GM19328 (cell line): ENCODE measurements around the gene BCAS3.

ENCODE experiments used
- ATAC-seq: cut with Tn5 transposase; IDR thresholded peaks from one replicate; pipeline ENCODE4 v1.9.1; 2021; ENCODE audit warnings: mild to moderate bottlenecking, moderate library complexity; ENCODE audit not compliant: unreplicated experiment

The BCAS3 gene

DNA sequence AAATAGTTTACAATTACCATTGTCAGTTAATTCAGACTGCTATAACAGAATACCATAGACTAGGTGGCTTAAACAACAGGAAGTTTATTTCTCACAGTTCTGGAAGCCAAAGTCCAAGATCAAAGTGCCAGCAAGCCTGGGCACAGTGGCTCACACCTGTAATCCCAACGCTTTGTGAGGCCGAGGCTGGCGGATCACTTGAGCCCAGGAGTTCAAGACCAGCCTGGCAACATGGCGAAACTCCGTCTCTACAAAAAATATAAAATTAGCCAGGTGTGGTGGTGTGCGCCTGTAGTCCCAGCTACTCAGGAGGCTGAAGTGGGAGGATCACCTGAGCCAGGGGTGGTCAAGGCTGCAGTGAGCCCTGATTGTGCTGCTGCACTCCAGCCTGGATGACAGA is 650.7 kb downstream of the BCAS3 start:
- ATAC-seq = no peak

DNA sequence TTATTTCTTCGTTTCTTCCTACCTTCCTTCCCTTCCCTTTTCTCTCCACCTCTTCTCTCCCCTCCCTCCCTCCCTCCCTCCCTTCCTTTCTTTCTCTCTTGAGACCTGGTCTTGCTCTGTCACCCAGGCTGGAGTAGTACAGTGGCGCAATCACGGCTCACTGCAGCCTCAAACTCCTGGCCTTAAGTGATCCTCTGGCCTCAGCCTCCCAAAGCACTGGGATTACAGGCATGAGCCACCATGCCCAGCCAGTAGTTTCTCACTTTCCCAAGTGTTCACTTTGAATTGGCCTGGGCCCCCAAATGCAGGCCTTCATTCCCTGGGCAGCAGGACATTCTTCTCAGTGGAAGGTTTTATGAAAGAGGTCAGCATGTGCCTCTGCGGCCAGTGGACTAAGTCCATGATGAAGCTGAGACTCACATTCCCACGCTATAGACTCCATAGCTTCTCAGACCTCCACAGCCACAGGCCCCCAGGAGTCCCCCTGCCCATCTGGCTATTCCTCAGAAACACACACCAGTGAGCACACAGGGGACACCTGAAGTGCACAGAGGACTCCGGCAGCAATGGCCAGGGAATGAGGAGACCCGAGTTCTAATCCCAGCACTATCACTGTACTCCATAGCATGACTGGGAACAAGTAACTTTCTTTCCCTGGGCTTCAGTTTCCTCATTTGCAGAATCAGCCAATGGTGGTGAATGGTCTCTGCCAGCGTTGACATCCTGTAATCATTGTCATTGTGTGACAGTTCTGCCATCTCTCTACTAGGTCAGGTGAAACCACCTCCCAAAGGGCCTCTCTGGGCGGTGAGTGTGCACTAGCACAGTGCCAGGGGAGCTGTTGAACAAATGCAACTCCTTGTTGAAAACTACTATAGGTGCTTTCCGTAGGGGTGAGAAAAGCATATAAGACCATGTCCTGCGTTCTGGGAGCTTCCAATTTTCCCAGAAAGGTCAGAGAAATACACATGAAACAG is 652.8 kb downstream of the BCAS3 start:
- ATAC-seq = no peak

DNA sequence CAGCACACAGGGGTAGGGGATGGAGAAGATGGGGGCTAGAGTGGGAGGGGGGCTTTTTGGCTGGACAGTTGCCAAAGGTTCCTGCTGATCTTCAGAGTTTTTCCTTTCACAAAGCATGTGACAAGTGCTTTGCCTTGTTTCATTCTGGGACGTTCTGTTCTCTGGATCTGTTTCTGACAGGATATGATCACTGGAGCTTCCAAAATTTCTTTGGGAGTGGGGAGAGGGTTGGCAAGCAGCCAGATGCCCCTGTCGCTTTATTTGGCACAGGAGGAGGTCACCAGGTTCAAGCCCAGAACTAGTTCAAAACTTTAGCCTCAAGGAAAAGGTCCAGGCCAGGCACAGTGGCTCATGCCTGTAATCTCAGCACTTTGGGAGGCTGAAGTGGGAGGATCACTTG is 653.5 kb downstream of the BCAS3 start:
- ATAC-seq = no peak

DNA sequence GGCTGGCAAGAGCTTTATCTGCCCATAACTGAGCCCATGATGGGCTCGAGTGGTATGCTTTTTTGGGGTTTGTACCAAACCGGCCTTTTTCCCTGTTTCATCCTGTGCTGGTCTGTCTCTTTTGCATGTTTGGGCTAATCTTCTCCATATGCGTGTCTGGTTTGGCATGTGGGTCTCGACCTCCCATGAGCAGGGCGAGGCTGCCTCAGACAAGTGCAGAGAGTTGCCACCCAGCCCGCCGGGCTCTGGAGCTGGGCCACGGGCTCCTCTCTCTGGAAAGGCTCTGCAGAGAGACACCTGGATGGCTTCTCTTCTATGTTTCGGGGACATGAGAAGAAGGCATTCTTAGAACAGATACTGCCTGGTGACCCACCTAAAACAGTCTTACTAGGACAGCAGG is 654.2 kb downstream of the BCAS3 start:
- ATAC-seq = no peak

GRCh38 chr17:61333136-61333535 is 655.5 kb downstream of the BCAS3 start:
- ATAC-seq = no peak

DNA sequence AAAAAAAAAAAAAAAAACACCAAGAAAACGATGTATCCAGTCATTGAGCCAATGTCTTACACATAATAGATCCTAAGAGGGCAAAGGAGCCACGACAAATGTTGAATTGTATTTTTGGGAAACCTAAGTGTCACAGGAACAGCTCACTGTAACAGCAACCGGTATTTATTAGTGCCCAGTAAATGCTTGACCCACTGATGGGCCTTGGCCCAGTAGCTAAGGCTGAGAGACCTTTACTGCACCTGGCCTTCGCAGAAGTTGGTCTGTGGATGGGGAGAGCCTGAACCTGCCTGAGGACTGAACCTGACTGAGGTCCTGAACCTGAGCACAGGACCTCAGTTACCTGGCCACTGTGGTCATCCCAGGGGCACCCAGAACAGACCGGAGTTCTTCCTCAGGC is 657.0 kb downstream of the BCAS3 start:
- no peak for ATAC-seq

DNA sequence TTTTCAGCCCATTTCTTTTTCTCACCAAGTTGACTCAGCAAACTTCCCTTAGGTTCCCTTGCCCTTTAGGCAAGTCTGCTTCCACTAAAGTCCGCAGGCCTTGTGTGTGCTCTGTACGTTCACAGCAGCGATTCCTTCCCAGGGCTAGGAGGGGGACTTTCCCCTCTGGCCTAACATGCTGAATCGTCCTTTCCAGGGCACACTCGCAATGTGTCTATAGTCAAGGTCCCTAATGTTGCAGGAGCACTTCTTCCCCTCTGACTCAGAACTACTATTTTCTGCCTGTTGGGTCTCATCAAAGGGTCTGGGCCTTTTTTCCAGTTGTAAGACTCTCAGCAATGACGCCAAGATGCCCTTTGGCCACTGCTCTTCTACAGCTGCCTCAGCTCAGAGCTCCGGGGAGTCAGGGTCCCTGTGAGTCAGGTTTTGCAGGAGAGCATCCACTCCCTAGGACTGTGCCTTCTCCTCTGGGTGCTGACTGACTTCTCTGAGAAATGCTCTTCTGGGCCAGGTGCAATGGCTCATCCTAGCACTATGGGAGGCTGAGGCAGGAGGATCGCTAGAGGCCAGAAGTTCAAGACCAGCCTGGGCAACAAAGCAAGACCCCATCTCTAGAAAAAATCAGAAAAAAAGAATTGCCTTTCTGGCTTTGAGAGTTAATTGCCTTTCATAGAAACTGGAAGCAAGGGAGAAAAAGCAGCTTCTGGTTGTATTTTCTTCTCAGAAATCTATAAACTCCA is 657.6 kb downstream of the BCAS3 start:
- ATAC-seq = no peak

GRCh38 chr17:61335845-61336655 is 658.4 kb downstream of the BCAS3 start:
- ATAC-seq = no peak

GRCh38 chr17:61337290-61337689 is 659.6 kb downstream of the BCAS3 start:
- no peak for ATAC-seq

DNA sequence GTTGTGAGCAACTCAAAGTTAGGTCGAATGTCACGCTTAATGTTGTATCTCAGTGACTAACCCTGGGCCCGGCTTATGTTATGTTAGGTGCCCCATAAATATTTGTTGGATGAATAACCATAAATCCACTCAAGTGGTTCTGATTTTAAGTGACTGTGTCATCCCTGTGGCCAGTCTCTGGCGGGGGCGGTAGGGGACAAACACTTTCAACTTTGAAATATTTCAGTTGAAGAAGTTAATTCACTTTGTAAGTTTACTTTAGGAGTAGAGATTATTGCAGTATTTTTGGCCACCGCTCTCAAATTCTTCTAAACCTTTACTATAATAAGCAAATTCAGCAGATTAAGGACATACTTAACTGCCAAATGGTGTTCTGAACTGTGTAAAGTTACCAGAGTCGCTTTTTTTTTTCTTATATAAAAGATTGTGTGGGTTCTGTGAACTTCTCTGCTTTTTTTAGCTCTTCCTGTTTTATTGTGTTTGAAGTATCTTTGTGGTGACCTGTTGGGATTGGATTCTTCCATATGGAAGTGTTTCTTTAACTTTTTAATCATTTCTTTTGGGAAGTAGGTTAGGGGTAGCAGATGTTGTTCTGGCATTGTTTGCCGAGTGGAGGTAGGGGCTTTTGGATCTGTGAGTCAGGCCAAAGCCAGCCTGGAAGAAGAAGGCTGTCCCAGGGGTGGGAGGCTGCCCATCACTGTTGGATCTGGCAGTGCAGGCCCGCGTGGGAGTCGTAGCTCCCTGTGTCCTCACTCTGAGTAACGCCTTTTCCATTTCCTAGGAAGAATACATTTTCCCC is 660.5 kb downstream of the BCAS3 start:
- ATAC-seq = no peak

GRCh38 chr17:61338874-61339478 is 661.3 kb downstream of the BCAS3 start:
- no peak for ATAC-seq

DNA sequence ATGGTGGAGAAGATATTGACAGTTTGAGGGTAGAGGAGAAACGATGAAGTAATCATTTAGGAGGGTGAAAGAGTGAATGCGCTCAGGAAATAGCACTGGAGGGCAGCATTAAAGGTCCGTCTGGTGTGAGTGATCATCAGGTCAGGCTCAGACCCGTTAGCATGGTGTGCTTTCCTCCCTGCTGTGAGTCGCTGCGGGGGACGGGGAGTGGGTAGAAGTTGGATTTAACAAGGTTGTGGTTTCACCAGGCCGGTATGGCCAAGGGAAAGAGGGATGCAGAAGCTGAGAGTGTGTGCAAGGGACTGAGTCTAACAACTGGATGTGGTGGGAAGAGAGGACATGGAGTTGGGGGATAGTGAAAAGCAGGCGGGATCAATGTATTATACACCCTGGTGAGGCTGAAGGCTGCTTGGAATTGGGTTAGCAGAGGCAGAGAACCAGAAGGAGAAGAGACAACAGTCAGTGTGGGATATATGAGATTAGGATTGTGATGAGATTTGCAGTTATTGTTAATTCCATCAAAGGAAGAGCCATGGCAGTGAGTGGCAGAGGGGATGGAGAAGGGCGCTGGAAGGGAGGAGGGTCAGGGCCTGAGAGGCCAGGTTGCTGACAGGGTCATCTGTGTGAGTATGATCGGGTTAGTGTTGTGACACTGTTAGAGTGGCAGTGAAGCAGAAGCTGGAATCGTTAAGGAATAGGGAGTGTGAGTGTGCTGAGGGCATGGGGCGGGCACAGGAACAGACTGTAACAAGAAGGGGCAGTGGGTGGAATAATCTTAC is 663.0 kb downstream of the BCAS3 start:
- no peak for ATAC-seq

DNA sequence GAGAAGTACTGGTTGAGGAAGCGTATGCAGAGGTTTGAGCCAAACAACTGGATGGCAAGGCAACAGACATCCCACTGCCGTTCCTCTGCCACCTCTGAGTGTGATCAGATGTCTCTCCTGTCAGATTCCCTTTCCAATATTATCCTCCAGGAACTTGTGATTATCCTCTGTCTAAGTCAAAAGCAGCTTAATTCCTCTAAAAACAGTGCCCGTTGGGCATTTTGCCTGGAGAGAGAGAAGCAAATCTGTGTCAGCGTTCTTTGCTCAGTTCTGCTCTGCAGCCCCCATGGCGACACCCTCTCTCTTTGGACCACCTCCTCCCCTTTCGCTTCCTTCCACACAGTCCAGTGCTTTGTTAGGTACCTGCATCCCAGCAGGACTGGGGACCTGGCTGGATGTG is 665.9 kb downstream of the BCAS3 start:
- no peak for ATAC-seq

GRCh38 chr17:61345061-61345460 is 667.4 kb downstream of the BCAS3 start:
- ATAC-seq = no peak

- ATAC-seq = no peak
Measured at GRCh38 chr17:61345825-61346666, 668.4 kb downstream of the BCAS3 start.

- ATAC-seq = no peak
Measured at GRCh38 chr17:61349350-61349749, 671.7 kb downstream of the BCAS3 start.

- ATAC-seq = no peak
Measured at GRCh38 chr17:61351745-61352407, 674.2 kb downstream of the BCAS3 start.

- no peak for ATAC-seq
Measured at GRCh38 chr17:61352408-61352770, 674.7 kb downstream of the BCAS3 start.
